Naive thymus-derived CD4-positive, alpha-beta T cell (primary cell): ENCODE measurements around the gene MSANTD1. TPM values are rescaled to one million over a fixed set of nuclear protein-coding genes. Genes with fewer than 3 reads are reported as not detected.

Source experiments
- ATAC-seq: fragments of 150-1000 bp; cut with Tn5 transposase; 2 replicates; pipeline ENCODE4 v1.10.0; 2021; ENCODE audit warnings: mild to moderate bottlenecking, moderate library complexity
- CTCF ChIA-PET: fragments of 350-600 bp; sonication (Branson Sonifier 250); formaldehyde crosslinking; loops from one replicate; lab custom pipeline; 2021; ENCODE audit warnings: antibody characterized with exemption; lab: Charles Lee
- POLR2A ChIA-PET: fragments of 350-600 bp; sonication (Branson Sonifier 250); formaldehyde crosslinking; loops from one replicate; lab custom pipeline; 2021; ENCODE audit warnings: antibody characterized with exemption, inconsistent platforms; lab: Charles Lee
- DNase-seq, 9 donors: peaks; one replicate each; pipeline versions ENCODE4 v3.0.0 to v3.0.0-alpha.2; 2020 to 2022; ENCODE audit warnings: mixed read lengths in 1 of 9
- H3K27ac ChIP-seq: one replicate; pipeline ENCODE4 v1.7.0; 2013; ENCODE audit warnings: mild to moderate bottlenecking, low read depth, low read length, moderate library complexity
- H3K27me3 ChIP-seq, 2 donors: one replicate each; pipeline ENCODE4 v1.7.0; 2013; ENCODE audit warnings: low read length in 2 of 2, mild to moderate bottlenecking in 2 of 2, moderate library complexity in 2 of 2; ENCODE audit not compliant: control insufficient read depth in 2 of 2, insufficient read depth in 2 of 2
- H3K36me3 ChIP-seq, 3 experiments: 1 replicate in 2 of 3; 2 replicates in 1 of 3; pipeline ENCODE4 v1.7.0; 2013; ENCODE audit warnings: low read length in 3 of 3, mild to moderate bottlenecking in 3 of 3, moderate library complexity in 1 of 3; ENCODE audit not compliant: insufficient read depth in 3 of 3, control insufficient read depth in 2 of 3
- H3K4me1 ChIP-seq, 2 donors: one replicate each; pipeline ENCODE4 v1.7.0; 2013; ENCODE audit warnings: low read length in 2 of 2, mild to moderate bottlenecking in 2 of 2, moderate library complexity in 1 of 2; ENCODE audit not compliant: control insufficient read depth in 2 of 2, insufficient read depth in 2 of 2
- H3K4me3 ChIP-seq: 2 replicates; pipeline ENCODE4 v1.7.0; 2013; ENCODE audit warnings: mild to moderate bottlenecking, low read length
- H3K9me3 ChIP-seq, 3 experiments: 1 replicate in 2 of 3; 2 replicates in 1 of 3; pipeline ENCODE4 v1.7.0; 2013; ENCODE audit warnings: low read length in 3 of 3; ENCODE audit not compliant: control insufficient read depth in 2 of 3
- H3K27ac Mint-ChIP-seq, 9 donors: one replicate each; pipeline ENCODE4 v1.8.0; 2020 to 2022; ENCODE audit warnings: mixed read lengths in 9 of 9, mild to moderate bottlenecking in 8 of 9, moderate library complexity in 5 of 9, inconsistent platforms in 2 of 9
- H3K27me3 Mint-ChIP-seq, 5 donors: one replicate each; pipeline ENCODE4 v1.8.0; 2021 to 2022; ENCODE audit warnings: mixed read lengths in 5 of 5, mild to moderate bottlenecking in 1 of 5
- H3K36me3 Mint-ChIP-seq, 5 donors: one replicate each; pipeline ENCODE4 v1.8.0; 2020 to 2022; ENCODE audit warnings: mixed read lengths in 5 of 5, mild to moderate bottlenecking in 3 of 5, inconsistent platforms in 1 of 5
- H3K4me1 Mint-ChIP-seq, 7 donors: one replicate each; pipeline ENCODE4 v1.8.0; 2020 to 2022; ENCODE audit warnings: mixed read lengths in 7 of 7, mild to moderate bottlenecking in 3 of 7, inconsistent platforms in 1 of 7
- H3K4me3 Mint-ChIP-seq, 10 donors: one replicate each; pipeline ENCODE4 v1.8.0; 2020 to 2022; ENCODE audit warnings: mild to moderate bottlenecking in 10 of 10, mixed read lengths in 10 of 10, moderate library complexity in 6 of 10, inconsistent platforms in 2 of 10
- H3K9me3 Mint-ChIP-seq, 11 donors: one replicate each; pipeline ENCODE4 v1.8.0; 2020 to 2022; ENCODE audit warnings: mixed read lengths in 11 of 11, mild to moderate bottlenecking in 4 of 11, inconsistent platforms in 1 of 11, moderate library complexity in 1 of 11
- intact Hi-C, 2 donors: fragments of 100-400 bp; cut with micrococcal nuclease; formaldehyde crosslinking; loops; one replicate each; pipeline ENCODE4 v1.15.1; 2023
- polyA plus RNA-seq, 2 donors: library from polyadenylated mRNA; unstranded; fragments of 300-500 nt; fragmentation: Illumina TruSeq; gene quantifications; one replicate each; pipeline ENCODE4 v1.2.3, GENCODE V29; 2021
- total RNA-seq, 6 experiments: library from RNA in 5 of 6; stranded (reverse) in 5 of 6; gene quantifications; 1 replicate in 5 of 6; 2 replicates in 1 of 6; pipeline ENCODE4 v1.2.3 and lab custom pipeline; 2021 to 2026

Gene MSANTD1
- total and polyA plus RNA-seq, 7 experiments from 2014 or later = 1.4 to 2.7 (median 2.3) TPM; not detected in 2

- intact Hi-C loops = no loop called here
- POLR2A ChIA-PET = no interaction called here
- Histone ChIP-seq H3K36me3 (peaks cover 0 to 79% (median 4%) of the 10 kb centered on the region in 3 experiments), H3K4me1 (peaks cover 3 to 4% of the 10 kb centered on the region in 2 donors), H3K27me3 (no peaks in the 10 kb centered on the region), H3K9me3 (no peaks in the 10 kb centered on the region), H3K4me3 (no peak overlapping the region), H3K27ac (no peak overlapping the region)
- no peaks in the 10 kb centered on the region for H3K27me3 Mint-ChIP-seq
- no peak overlapping the region for H3K4me3 Mint-ChIP-seq
- H3K4me1 Mint-ChIP-seq = peaks cover 2 to 18% (median 15%) of the 10 kb centered on the region in 7 donors
- peaks cover 0 to 2% (median 0%) of the 10 kb centered on the region in 11 donors for H3K9me3 Mint-ChIP-seq
- DNase-seq (no peak), ATAC-seq (no peak)
- no peak overlapping the region for H3K27ac Mint-ChIP-seq
- peaks cover 0 to 24% (median 7%) of the 10 kb centered on the region in 5 donors for H3K36me3 Mint-ChIP-seq
- CTCF ChIA-PET = no interaction called here
These were observed 10.2 kb upstream of the MSANTD1 start for GRCh38 chr4:3238721-3239120.

GRCh38 chr4:3239303-3239702, 9.7 kb upstream of the MSANTD1 start:
- no peaks in the 10 kb centered on the region for H3K27me3 ChIP-seq
- no peaks in the 10 kb centered on the region for H3K9me3 ChIP-seq
- Mint-ChIP-seq H3K9me3 (peaks cover 0 to 2% (median 0%) of the 10 kb centered on the region in 11 donors), H3K36me3 (peaks cover 0 to 20% (median 4%) of the 10 kb centered on the region in 5 donors), H3K27ac (no peak overlapping the region), H3K4me3 (no peak overlapping the region), H3K27me3 (no peaks in the 10 kb centered on the region), H3K4me1 (peaks cover 2 to 18% (median 15%) of the 10 kb centered on the region in 7 donors)
- ATAC-seq (no peak), DNase-seq (no peak)
- no peak overlapping the region for H3K27ac ChIP-seq
- intact Hi-C loops = no loop called here
- CTCF ChIA-PET = no interaction called here
- peaks cover 0 to 73% (median 4%) of the 10 kb centered on the region in 3 experiments for H3K36me3 ChIP-seq
- H3K4me1 ChIP-seq = peaks cover 3 to 4% of the 10 kb centered on the region in 2 donors
- H3K4me3 ChIP-seq = no peak overlapping the region
- POLR2A ChIA-PET = no interaction called here

- ATAC-seq = no peak
- Histone ChIP-seq H3K36me3 (peaks cover 0 to 63% (median 4%) of the 10 kb centered on the region in 3 experiments), H3K4me1 (peaks cover 3 to 4% of the 10 kb centered on the region in 2 donors), H3K27ac (no peak overlapping the region), H3K9me3 (no peaks in the 10 kb centered on the region), H3K27me3 (no peaks in the 10 kb centered on the region), H3K4me3 (no peak overlapping the region)
- Mint-ChIP-seq H3K4me3 (no peak overlapping the region), H3K36me3 (peaks cover 0 to 16% (median 3%) of the 10 kb centered on the region in 5 donors), H3K27ac (no peak overlapping the region), H3K9me3 (peaks cover 0 to 2% (median 0%) of the 10 kb centered on the region in 11 donors), H3K27me3 (no peaks in the 10 kb centered on the region), H3K4me1 (peaks cover 2 to 18% (median 15%) of the 10 kb centered on the region in 7 donors)
- intact Hi-C loops = loop anchor here (5.0 to 10.0 kb wide), 3 partner anchors 45 to 62 kb away; no protein-coding TSS in a partner anchor
- ChIA-PET CTCF (no interaction called here), POLR2A (no interaction called here)
- no peak for DNase-seq
These were observed 8.7 kb upstream of the MSANTD1 start for GRCh38 chr4:3239998-3240920.

GRCh38 chr4:3240936-3241522, 7.9 kb upstream of the MSANTD1 start:
- POLR2A ChIA-PET = no interaction called here
- Mint-ChIP-seq H3K27ac (peak overlapping the region in 3 of 9 donors; percentile 9 to 63 (median 41)), H3K4me3 (no peak overlapping the region), H3K27me3 (no peaks in the 10 kb centered on the region), H3K4me1 (peaks cover 2 to 18% (median 15%) of the 10 kb centered on the region in 7 donors), H3K36me3 (peaks cover 0 to 12% (median 3%) of the 10 kb centered on the region in 5 donors), H3K9me3 (peaks cover 0 to 2% (median 0%) of the 10 kb centered on the region in 11 donors)
- Histone ChIP-seq H3K4me3 (no peak overlapping the region), H3K27me3 (no peaks in the 10 kb centered on the region), H3K36me3 (peaks cover 0 to 56% (median 4%) of the 10 kb centered on the region in 3 experiments), H3K27ac (no peak overlapping the region), H3K4me1 (peaks cover 3 to 4% of the 10 kb centered on the region in 2 donors), H3K9me3 (no peaks in the 10 kb centered on the region)
- intact Hi-C loops = loop anchor here (5.0 to 10.0 kb wide), 3 partner anchors 46 to 61 kb away; no protein-coding TSS in a partner anchor
- CTCF ChIA-PET = interaction anchor here (0.8 kb wide), 1 partner anchor 1755 kb away, joined by 4 read pairs; no protein-coding TSS in a partner anchor
- DNase-seq (no peak), ATAC-seq (no peak)

GRCh38 chr4:3241898-3242524, 6.9 kb upstream of the MSANTD1 start:
- Mint-ChIP-seq H3K27me3 (no peaks in the 10 kb centered on the region), H3K36me3 (peaks cover 0 to 12% (median 3%) of the 10 kb centered on the region in 5 donors), H3K27ac (peak overlapping the region in 3 of 9 donors; percentile 11 to 38 (median 17))

More at GRCh38 chr4:3241898-3242524, 6.9 kb upstream of the MSANTD1 start:
- peaks cover 3 to 4% of the 10 kb centered on the region in 2 donors for H3K4me1 ChIP-seq
- Mint-ChIP-seq H3K9me3 (peaks cover 0 to 2% (median 0%) of the 10 kb centered on the region in 11 donors), H3K4me3 (no peak overlapping the region), H3K4me1 (peaks cover 2 to 18% (median 15%) of the 10 kb centered on the region in 7 donors)
- CTCF ChIA-PET = interaction anchor here (0.7 to 0.8 kb wide), 2 partner anchors 238 to 1756 kb away, joined by 3 to 4 read pairs; no protein-coding TSS in a partner anchor
- intact Hi-C loops = loop anchor here (5.0 to 10.0 kb wide), 3 partner anchors 47 to 60 kb away; no protein-coding TSS in a partner anchor
- no peaks in the 10 kb centered on the region for H3K9me3 ChIP-seq
- no peak overlapping the region for H3K4me3 ChIP-seq
- H3K36me3 ChIP-seq = peaks cover 0 to 47% (median 4%) of the 10 kb centered on the region in 3 experiments
- POLR2A ChIA-PET = interaction anchor here (0.5 to 1.1 kb wide), 4 partner anchors 42 to 67 kb away, joined by 3 to 4 read pairs (median 4); no protein-coding TSS in a partner anchor
- DNase-seq (no peak), ATAC-seq (no peak)
- H3K27me3 ChIP-seq = no peaks in the 10 kb centered on the region
- no peak overlapping the region for H3K27ac ChIP-seq
